ENCODE measurements around the gene FBN2.

GRCh38 chr5:128537221-128537999, 635 bp downstream of the FBN2 start:
- TF ChIP-seq GLIS3 (CRISPR knock-in tag; IDR thresholded peaks at IDR 0.05) (no peak), ARNTL (CRISPR knock-in tag; IDR thresholded peaks at IDR 0.05; ENCODE audit: borderline replicate concordance, low read depth) (no peak), POU6F1 (CRISPR knock-in tag; IDR thresholded peaks at IDR 0.05; ENCODE audit: borderline replicate concordance, low read depth) (no peak)

Measured in SK-N-SH treated with all-trans-retinoic acid at 6 μM for 48 hours (cell line).